GM13977 (cell line): ENCODE measurements around the gene SLC9A9.

Experiments
- DNase-seq: peaks from one replicate; pipeline ENCODE4 v3.0.0; 2012; ENCODE audit warnings: low spot score
- in situ Hi-C: fragments of 300-500 bp; cut with MboI; formaldehyde crosslinking; loops from one replicate; pipeline ENCODE4 v1.12.0; 2022; ENCODE audit warnings: low sequenced_read_pairs, low pct_unique_long_range_greater_than_20kb, mixed read lengths, inconsistent platforms; ENCODE audit not compliant: unreplicated experiment
- TF ChIP-seq, protein P1 (sequence below): IDR thresholded peaks from 2 replicates; pipeline ENCODE4 v1.5.1; 2012; ENCODE audit warnings: mild to moderate bottlenecking, control low read depth; ENCODE audit not compliant: insufficient read depth; ENCODE audit errors: extremely low read depth, missing control alignments

SLC9A9 gene

DNA sequence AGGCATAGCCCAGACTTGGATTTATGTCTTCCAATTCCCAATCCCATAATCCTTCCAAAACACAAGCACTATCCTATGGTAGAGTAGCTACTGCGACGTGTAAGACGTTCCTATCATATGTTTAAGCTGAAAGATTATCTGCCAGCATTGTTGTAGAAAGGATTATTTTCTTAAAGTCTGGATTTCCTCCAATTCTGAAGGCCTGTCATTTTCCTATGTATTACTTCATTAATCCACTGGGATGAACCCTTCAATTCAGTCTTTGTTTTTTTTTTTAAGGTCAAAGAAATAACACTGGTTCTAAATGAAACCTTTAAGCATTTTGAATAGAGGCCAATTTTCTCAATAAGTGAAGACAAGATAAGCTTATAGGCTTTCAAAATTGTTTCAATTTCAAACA lies 289.0 kb downstream of the SLC9A9 start:
- DNase-seq, result no peak
- TF ChIP-seq, protein P1, sequence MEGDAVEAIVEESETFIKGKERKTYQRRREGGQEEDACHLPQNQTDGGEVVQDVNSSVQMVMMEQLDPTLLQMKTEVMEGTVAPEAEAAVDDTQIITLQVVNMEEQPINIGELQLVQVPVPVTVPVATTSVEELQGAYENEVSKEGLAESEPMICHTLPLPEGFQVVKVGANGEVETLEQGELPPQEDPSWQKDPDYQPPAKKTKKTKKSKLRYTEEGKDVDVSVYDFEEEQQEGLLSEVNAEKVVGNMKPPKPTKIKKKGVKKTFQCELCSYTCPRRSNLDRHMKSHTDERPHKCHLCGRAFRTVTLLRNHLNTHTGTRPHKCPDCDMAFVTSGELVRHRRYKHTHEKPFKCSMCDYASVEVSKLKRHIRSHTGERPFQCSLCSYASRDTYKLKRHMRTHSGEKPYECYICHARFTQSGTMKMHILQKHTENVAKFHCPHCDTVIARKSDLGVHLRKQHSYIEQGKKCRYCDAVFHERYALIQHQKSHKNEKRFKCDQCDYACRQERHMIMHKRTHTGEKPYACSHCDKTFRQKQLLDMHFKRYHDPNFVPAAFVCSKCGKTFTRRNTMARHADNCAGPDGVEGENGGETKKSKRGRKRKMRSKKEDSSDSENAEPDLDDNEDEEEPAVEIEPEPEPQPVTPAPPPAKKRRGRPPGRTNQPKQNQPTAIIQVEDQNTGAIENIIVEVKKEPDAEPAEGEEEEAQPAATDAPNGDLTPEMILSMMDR, result no peak
- in situ Hi-C loops, result no loop called here

DNA sequence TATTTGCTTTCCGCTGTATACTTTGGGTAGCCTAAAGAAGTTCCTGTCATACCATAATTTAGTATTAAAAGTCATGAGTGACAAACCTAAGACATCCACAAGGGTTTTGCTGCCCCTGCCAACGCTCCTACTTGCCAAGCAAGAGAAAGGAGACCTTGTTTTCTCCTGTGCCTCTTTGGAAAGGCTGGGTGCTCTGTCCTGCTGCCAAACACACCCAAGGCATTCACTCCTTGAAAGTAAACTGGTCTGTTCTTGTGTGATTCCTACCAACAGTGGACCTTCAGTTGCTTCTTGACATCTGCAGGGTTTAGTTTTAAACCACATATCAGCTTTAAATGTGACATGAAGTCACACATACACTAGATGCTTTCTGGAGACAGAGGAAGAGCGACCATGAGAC lies 295.4 kb downstream of the SLC9A9 start:
- in situ Hi-C loops, result no loop called here
- TF ChIP-seq, protein P1, result no peak
- DNase-seq, result no peak

DNA sequence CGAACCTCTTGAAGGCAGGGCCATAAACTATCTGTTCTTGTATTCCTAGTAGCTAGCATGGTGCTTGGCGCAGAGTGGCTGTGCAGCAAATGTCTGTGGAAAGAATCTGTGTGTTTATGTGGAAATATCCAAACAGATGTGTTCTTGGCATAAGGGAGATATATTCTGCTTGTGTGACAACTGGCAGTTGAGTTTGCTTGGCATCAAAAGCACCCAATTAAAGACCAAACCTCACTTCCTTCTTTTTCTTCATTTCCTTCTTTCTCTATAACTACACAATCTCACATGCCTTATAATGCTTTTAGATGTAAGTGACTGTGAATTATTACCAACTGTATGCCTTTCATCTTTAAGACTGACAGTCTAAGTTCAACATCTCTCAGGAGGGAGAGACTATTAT lies 296.5 kb downstream of the SLC9A9 start:
- TF ChIP-seq, protein P1, result no peak
- in situ Hi-C loops, result no loop called here
- DNase-seq, result no peak

DNA sequence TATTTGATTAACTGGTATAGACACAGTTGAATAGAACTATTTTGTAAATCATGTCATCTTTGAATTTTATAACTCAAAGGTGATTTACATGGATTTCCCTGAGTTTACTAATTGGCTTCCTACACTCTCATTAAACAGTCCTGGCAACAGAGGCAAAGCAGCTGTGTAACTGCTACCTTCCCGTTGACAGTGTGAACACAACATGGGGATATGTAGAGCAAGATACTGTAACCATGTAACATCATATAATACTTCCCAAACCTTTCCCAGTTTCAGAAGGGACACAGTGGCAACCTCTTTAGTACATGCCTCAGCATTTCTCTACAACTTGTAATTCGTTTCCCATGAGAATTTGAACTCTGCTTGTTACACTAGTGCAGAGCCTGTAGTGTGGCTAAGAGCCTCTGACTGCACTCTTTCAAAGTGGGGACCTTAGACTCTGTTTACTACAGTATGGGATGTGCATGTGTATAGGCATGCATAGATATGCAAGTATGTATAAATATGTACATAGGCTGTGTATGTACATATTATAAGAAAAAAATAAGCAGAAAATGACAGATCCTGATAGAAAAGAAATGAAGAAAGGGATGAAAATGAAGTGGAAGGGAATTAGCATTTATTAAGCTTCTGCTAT lies 299.3 kb downstream of the SLC9A9 start:
- in situ Hi-C loops, result no loop called here
- no peak for DNase-seq
- TF ChIP-seq, protein P1, result no peak

DNA sequence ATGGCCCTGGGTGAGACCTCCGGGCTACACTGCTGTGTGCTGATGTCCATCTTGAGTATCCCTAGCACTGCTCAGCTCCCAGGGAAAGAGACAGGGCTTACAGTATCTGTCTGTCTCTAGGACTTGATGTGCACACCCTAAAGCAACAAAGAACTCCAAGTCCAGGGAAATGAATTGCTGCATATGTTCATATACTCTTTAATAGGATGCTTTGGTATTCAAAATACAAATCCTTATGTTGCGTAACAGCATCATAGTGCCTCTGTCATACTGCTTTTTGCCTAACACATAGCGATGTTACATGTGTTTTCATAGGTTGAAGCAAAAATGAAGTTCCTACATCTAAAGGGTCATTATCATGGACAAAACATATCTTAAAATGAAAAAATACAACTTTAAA lies 299.9 kb downstream of the SLC9A9 start:
- TF ChIP-seq, protein P1, result no peak
- in situ Hi-C loops, result no loop called here
- no peak for DNase-seq

DNA sequence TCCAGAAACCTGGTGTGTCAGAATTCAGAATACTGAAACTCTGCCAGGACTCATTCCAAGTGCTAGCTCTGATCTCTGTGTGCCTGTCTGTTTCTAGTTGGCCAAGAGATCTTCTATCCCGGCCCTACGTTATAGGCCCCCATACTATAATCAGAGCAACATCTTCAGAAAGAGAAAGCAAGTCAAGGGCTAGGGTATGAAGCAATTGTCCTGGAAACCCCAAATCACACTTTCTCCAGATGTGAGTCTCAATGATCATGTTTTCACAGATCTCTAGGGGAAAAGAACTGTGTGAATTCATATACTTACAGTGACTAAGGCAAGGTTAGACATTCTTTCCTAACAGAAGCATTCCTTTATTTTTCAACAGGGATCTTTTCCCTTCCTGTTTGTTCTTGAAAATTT lies 309.7 kb downstream of the SLC9A9 start:
- in situ Hi-C loops, result no loop called here
- TF ChIP-seq, protein P1, result no peak
- DNase-seq, result peak; percentile 20
